CD8-positive, alpha-beta memory T cell (primary cell): Measurements from ENCODE around the gene B9D2. TPM values are rescaled to one million over a fixed set of nuclear protein-coding genes. Genes with fewer than 3 reads are reported as not detected.
"Not testable (repeated sequence)": the region's sequence is repeated elsewhere in the genome, so short reads cannot be mapped to it uniquely, and the experiment has no call there.

Experiments used
- CTCF ChIA-PET: fragments of 350-600 bp; sonication (Branson Sonifier 250); formaldehyde crosslinking; loops from one replicate; lab custom pipeline; 2021; ENCODE audit warnings: antibody characterized with exemption; lab: Charles Lee
- POLR2A ChIA-PET: fragments of 350-600 bp; sonication (Branson Sonifier 250); formaldehyde crosslinking; loops from one replicate; lab custom pipeline; 2021; ENCODE audit warnings: antibody characterized with exemption; lab: Charles Lee
- DNase-seq, 5 donors: peaks; one replicate each; pipeline versions ENCODE4 v3.0.0 to v3.0.0-alpha.2; 2020 to 2022; ENCODE audit warnings: mixed read lengths in 1 of 5
- H3K27ac ChIP-seq: one replicate; pipeline ENCODE4 v1.7.0; 2013; ENCODE audit warnings: low read depth, mild to moderate bottlenecking, low read length, moderate library complexity
- H3K27me3 ChIP-seq: 2 replicates; pipeline ENCODE4 v1.7.0; 2013; ENCODE audit warnings: low read length, mild to moderate bottlenecking; ENCODE audit not compliant: insufficient read depth, poor library complexity, severe bottlenecking
- H3K36me3 ChIP-seq: 2 replicates; pipeline ENCODE4 v1.7.0; 2013; ENCODE audit warnings: mild to moderate bottlenecking, low read length, moderate library complexity; ENCODE audit not compliant: insufficient read depth
- H3K4me1 ChIP-seq: 2 replicates; pipeline ENCODE4 v1.7.0; 2013; ENCODE audit warnings: mild to moderate bottlenecking, low read length, moderate library complexity; ENCODE audit not compliant: insufficient read depth
- H3K4me3 ChIP-seq: 2 replicates; pipeline ENCODE4 v1.7.0; 2013; ENCODE audit warnings: mild to moderate bottlenecking, low read length
- H3K9me3 ChIP-seq: 2 replicates; pipeline ENCODE4 v1.7.0; 2013; ENCODE audit warnings: mild to moderate bottlenecking, low read length
- H3K27ac Mint-ChIP-seq, 8 donors: one replicate each; pipeline ENCODE4 v1.8.0; 2020 to 2021; ENCODE audit warnings: mixed read lengths in 8 of 8, mild to moderate bottlenecking in 6 of 8, inconsistent platforms in 3 of 8, moderate library complexity in 3 of 8
- H3K27me3 Mint-ChIP-seq, 2 donors: one replicate each; pipeline ENCODE4 v1.8.0; 2020 to 2021; ENCODE audit warnings: mixed read lengths in 2 of 2, mild to moderate bottlenecking in 1 of 2, moderate library complexity in 1 of 2
- H3K36me3 Mint-ChIP-seq, 3 donors: one replicate each; pipeline ENCODE4 v1.8.0; 2020 to 2021; ENCODE audit warnings: mixed read lengths in 3 of 3, inconsistent platforms in 1 of 3, mild to moderate bottlenecking in 1 of 3
- H3K4me1 Mint-ChIP-seq, 3 donors: one replicate each; pipeline ENCODE4 v1.8.0; 2020 to 2021; ENCODE audit warnings: mixed read lengths in 3 of 3, inconsistent platforms in 1 of 3, mild to moderate bottlenecking in 1 of 3
- H3K4me3 Mint-ChIP-seq, 7 donors: one replicate each; pipeline ENCODE4 v1.8.0; 2020 to 2021; ENCODE audit warnings: mixed read lengths in 7 of 7, mild to moderate bottlenecking in 6 of 7, moderate library complexity in 4 of 7, inconsistent platforms in 2 of 7
- H3K9me3 Mint-ChIP-seq, 5 donors: one replicate each; pipeline ENCODE4 v1.8.0; 2020 to 2022; ENCODE audit warnings: mixed read lengths in 5 of 5, mild to moderate bottlenecking in 3 of 5, moderate library complexity in 2 of 5, inconsistent platforms in 1 of 5
- polyA plus RNA-seq: library from polyadenylated mRNA; unstranded; fragments of 300-500 nt; fragmentation: Illumina TruSeq; gene quantifications from one replicate; pipeline ENCODE4 v1.2.3, GENCODE V29; 2021
- total RNA-seq, 2 experiments: library from RNA; stranded (reverse); gene quantifications; one replicate each; pipeline ENCODE4 v1.2.3, GENCODE V29; 2021

The B9D2 gene
- total and polyA plus RNA-seq, 3 experiments from 2014 or later, result 8.5 to 15.4 (median 9.7) TPM

- H3K4me3 ChIP-seq, result no peak overlapping the region
- no peak overlapping the region for H3K4me3 Mint-ChIP-seq
- peaks cover 19% of the 10 kb centered on the region for H3K36me3 ChIP-seq
- no peaks in the 10 kb centered on the region for H3K9me3 Mint-ChIP-seq
- H3K36me3 Mint-ChIP-seq, result peaks cover 0 to 58% (median 11%) of the 10 kb centered on the region in 3 donors
- no peaks in the 10 kb centered on the region for H3K27me3 Mint-ChIP-seq
- no peaks in the 10 kb centered on the region for H3K4me1 ChIP-seq
- H3K9me3 ChIP-seq, result no peaks in the 10 kb centered on the region
- no peak overlapping the region for H3K27ac Mint-ChIP-seq
- ChIA-PET CTCF (no interaction called here), POLR2A (no interaction called here)
- no peak for DNase-seq
- no peaks in the 10 kb centered on the region for H3K4me1 Mint-ChIP-seq
- no peaks in the 10 kb centered on the region for H3K27me3 ChIP-seq
- H3K27ac ChIP-seq, result no peak overlapping the region
These were observed 22.5 kb upstream of the B9D2 start for GRCh38 chr19:41386442-41386841.

- Histone ChIP-seq H3K27me3 (no peaks in the 10 kb centered on the region), H3K36me3 (peaks cover 7% of the 10 kb centered on the region), H3K4me1 (no peaks in the 10 kb centered on the region), H3K9me3 (no peaks in the 10 kb centered on the region), H3K4me3 (no peak overlapping the region), H3K27ac (no peak overlapping the region)
- Mint-ChIP-seq H3K27me3 (no peaks in the 10 kb centered on the region), H3K9me3 (no peaks in the 10 kb centered on the region), H3K4me3 (no peak overlapping the region), H3K4me1 (no peaks in the 10 kb centered on the region), H3K36me3 (peaks cover 0 to 40% (median 6%) of the 10 kb centered on the region in 3 donors), H3K27ac (peak overlapping the region in 2 of 8 donors; percentile 33 to 70)
- CTCF ChIA-PET, result no interaction called here
- no peak for DNase-seq
- POLR2A ChIA-PET, result interaction anchor here (0.6 to 0.8 kb wide), 2 partner anchors 15 to 122 kb away, joined by 3 to 5 read pairs; no protein-coding TSS in a partner anchor
These were observed 20.4 kb upstream of the B9D2 start for GRCh38 chr19:41384351-41384750.

- H3K27me3 Mint-ChIP-seq, H3K9me3 ChIP-seq, H3K27me3 ChIP-seq, H3K4me3 ChIP-seq, H3K9me3 Mint-ChIP-seq, H3K4me3 Mint-ChIP-seq, H3K27ac ChIP-seq, H3K4me1 ChIP-seq, H3K4me1 Mint-ChIP-seq, DNase-seq, CTCF ChIA-PET, H3K36me3 ChIP-seq, POLR2A ChIA-PET: not testable (repeated sequence)
- Mint-ChIP-seq H3K27ac (peak overlapping the region in 1 of 8 donors; percentile 74), H3K36me3 (peaks cover 0 to 20% (median 6%) of the 10 kb centered on the region in 3 donors)
These were observed 17.6 kb upstream of the B9D2 start for GRCh38 chr19:41381536-41381935.

GRCh38 chr19:41377977-41378709 is 14.2 kb upstream of the B9D2 start:
- Histone ChIP-seq H3K4me3 (no peak overlapping the region), H3K27me3 (no peaks in the 10 kb centered on the region), H3K36me3 (no peaks in the 10 kb centered on the region), H3K4me1 (peaks cover 10% of the 10 kb centered on the region), H3K27ac (no peak overlapping the region), H3K9me3 (no peaks in the 10 kb centered on the region)
- POLR2A ChIA-PET, result no interaction called here
- Mint-ChIP-seq H3K4me1 (peaks cover 11 to 16% (median 13%) of the 10 kb centered on the region in 3 donors), H3K27me3 (no peaks in the 10 kb centered on the region), H3K36me3 (peaks cover 0 to 6% (median 3%) of the 10 kb centered on the region in 3 donors), H3K4me3 (no peak overlapping the region), H3K9me3 (no peaks in the 10 kb centered on the region), H3K27ac (peak overlapping the region in 5 of 8 donors; percentile 7 to 60 (median 46))
- peak in 1 of 5 donors; percentile 53 for DNase-seq
- CTCF ChIA-PET, result interaction anchor here (0.7 to 1.1 kb wide), 3 partner anchors 12 to 16 kb away, joined by 3 read pairs; partner anchors contain the start of gene B9D2

DNA sequence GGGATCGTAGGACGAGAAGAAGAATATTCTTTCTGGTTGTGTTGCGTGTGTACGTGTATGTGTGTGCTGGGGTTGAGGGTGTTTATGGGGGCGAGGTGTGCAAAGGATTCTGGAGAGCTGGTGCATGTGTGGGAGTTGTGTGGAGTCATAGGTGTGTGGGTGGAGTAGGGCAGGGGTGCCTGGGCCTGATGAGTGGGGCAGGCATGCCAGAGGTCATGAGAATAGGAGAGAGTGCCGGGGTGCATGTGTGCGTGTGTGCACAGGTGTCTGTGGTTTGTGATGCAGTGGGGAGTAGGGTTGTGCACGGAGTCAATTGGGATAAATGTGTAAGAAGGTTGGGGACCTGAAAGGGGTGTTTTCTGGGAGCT is 13.0 kb upstream of the B9D2 start:
- H3K27me3 ChIP-seq, result no peaks in the 10 kb centered on the region
- no peaks in the 10 kb centered on the region for H3K9me3 ChIP-seq
- H3K36me3 Mint-ChIP-seq, result peaks cover 0 to 3% (median 2%) of the 10 kb centered on the region in 3 donors
- peaks cover 10% of the 10 kb centered on the region for H3K4me1 ChIP-seq
- H3K4me3 Mint-ChIP-seq, result peak overlapping the region; percentile 66 to 90 (median 79)
- no peak for DNase-seq
- no peaks in the 10 kb centered on the region for H3K36me3 ChIP-seq
- CTCF ChIA-PET, result no interaction called here
- POLR2A ChIA-PET, result no interaction called here
- H3K4me1 Mint-ChIP-seq, result peaks cover 12 to 16% (median 13%) of the 10 kb centered on the region in 3 donors
- peak overlapping the region in 6 of 8 donors; percentile 8 to 90 (median 80) for H3K27ac Mint-ChIP-seq
- H3K27me3 Mint-ChIP-seq, result no peaks in the 10 kb centered on the region
- no peaks in the 10 kb centered on the region for H3K9me3 Mint-ChIP-seq
- no peak overlapping the region for H3K27ac ChIP-seq
- H3K4me3 ChIP-seq, result peak overlapping the region; percentile 59

DNA sequence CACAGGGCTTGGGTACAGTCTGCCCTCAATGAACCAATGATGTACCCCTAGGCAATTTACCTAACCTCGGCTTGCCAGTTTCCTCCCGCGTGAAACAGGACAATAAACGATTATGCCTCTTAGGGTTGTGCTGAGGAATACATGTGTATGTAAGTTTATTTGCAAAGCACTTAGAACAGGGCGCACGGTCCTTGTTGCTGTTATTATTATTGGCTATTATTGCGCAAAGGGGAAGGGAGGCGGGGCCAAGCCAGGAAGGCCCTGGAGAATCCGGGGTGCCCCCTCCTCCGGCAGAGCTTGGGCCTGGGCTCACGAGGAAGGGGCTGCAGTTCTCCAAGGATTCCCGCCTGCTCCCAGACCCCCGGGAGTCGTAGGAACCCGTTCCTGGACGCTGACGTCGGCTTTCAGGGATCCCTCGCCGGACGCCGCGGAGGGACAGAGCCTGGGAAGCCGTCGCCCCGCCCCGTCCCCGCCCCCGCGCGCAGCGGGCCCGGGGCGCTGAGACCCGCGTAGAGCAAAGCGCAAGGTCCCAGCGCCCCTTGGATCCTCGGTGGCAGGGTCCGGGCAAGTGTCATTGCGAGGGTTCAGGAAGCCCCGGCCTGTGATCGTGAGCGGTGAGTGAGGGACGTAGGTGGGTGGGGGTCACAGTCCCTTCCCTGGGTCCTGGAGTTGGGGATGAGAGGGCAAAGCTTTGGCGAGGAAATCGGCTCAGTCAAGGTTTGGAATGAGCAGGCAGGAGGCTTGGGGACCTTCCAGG is 12.5 kb upstream of the B9D2 start, which contains the start of gene TMEM91:
TSS of gene TMEM91 (plus strand) at position 293 of the 757 bp plus-strand sequence. CDS start 1,777 bp downstream, outside the sequence.
- CTCF ChIA-PET, result no interaction called here
- Mint-ChIP-seq H3K27ac (peak within 1 kb of the TSS in 6 of 8 donors; percentile 8 to 90 (median 80)), H3K9me3 (no peaks in the 10 kb centered on the region), H3K4me1 (peaks cover 12 to 16% (median 13%) of the 10 kb centered on the region in 3 donors), H3K27me3 (no peaks in the 10 kb centered on the region), H3K36me3 (peaks cover 0 to 3% (median 2%) of the 10 kb centered on the region in 3 donors), H3K4me3 (peak within 1 kb of the TSS; percentile 69 to 90 (median 79))
- no peaks in the 10 kb centered on the region for H3K9me3 ChIP-seq
- DNase-seq, result no peak
- peak within 1 kb of the TSS; percentile 43 for H3K27ac ChIP-seq
- POLR2A ChIA-PET, result no interaction called here
- no peaks in the 10 kb centered on the region for H3K36me3 ChIP-seq
- peaks cover 10% of the 10 kb centered on the region for H3K4me1 ChIP-seq
- peak within 1 kb of the TSS; percentile 59 for H3K4me3 ChIP-seq
- no peaks in the 10 kb centered on the region for H3K27me3 ChIP-seq

GRCh38 chr19:41373993-41374392 is 10.0 kb upstream of the B9D2 start:
- H3K4me3 Mint-ChIP-seq, result no peak overlapping the region
- peaks cover 12 to 16% (median 13%) of the 10 kb centered on the region in 3 donors for H3K4me1 Mint-ChIP-seq
- H3K9me3 Mint-ChIP-seq, result no peaks in the 10 kb centered on the region
- ChIA-PET CTCF (no interaction called here), POLR2A (no interaction called here)
- H3K27ac ChIP-seq, result no peak overlapping the region
- DNase-seq, result no peak
- no peak overlapping the region for H3K4me3 ChIP-seq
- peaks cover 10% of the 10 kb centered on the region for H3K4me1 ChIP-seq
- no peak overlapping the region for H3K27ac Mint-ChIP-seq
- peaks cover 0 to 3% (median 2%) of the 10 kb centered on the region in 3 donors for H3K36me3 Mint-ChIP-seq
- no peaks in the 10 kb centered on the region for H3K27me3 Mint-ChIP-seq
- H3K36me3 ChIP-seq, result no peaks in the 10 kb centered on the region
- no peaks in the 10 kb centered on the region for H3K27me3 ChIP-seq
- H3K9me3 ChIP-seq, result no peaks in the 10 kb centered on the region

GRCh38 chr19:41372501-41372900 is 8.6 kb upstream of the B9D2 start:
- H3K4me3 Mint-ChIP-seq, result no peak overlapping the region
- H3K4me1 Mint-ChIP-seq, result peaks cover 12 to 16% (median 13%) of the 10 kb centered on the region in 3 donors
- H3K27ac Mint-ChIP-seq, result no peak overlapping the region
- Histone ChIP-seq H3K4me3 (no peak overlapping the region), H3K27ac (no peak overlapping the region), H3K27me3 (no peaks in the 10 kb centered on the region), H3K4me1 (peaks cover 10% of the 10 kb centered on the region), H3K9me3 (no peaks in the 10 kb centered on the region), H3K36me3 (no peaks in the 10 kb centered on the region)
- CTCF ChIA-PET, result interaction anchor here (1.3 kb wide), 1 partner anchor 15 kb away, joined by 3 read pairs; no protein-coding TSS in a partner anchor
- peaks cover 0 to 3% (median 2%) of the 10 kb centered on the region in 3 donors for H3K36me3 Mint-ChIP-seq
- H3K27me3 Mint-ChIP-seq, result no peaks in the 10 kb centered on the region
- DNase-seq, result no peak
- POLR2A ChIA-PET, result no interaction called here
- H3K9me3 Mint-ChIP-seq, result no peaks in the 10 kb centered on the region
